Right cardiac atrium (tissue), 5 donors: Measurements from ENCODE around the gene NUMA1. TPM values are rescaled to one million over a fixed set of nuclear protein-coding genes. Genes with fewer than 3 reads are reported as not detected.

Source experiments
- ATAC-seq, 2 donors: fragments of 200-7000 bp; cut with Tn5 transposase; one replicate each; pipeline versions ENCODE4 v1.8.0 to v1.9.1; 2020; ENCODE audit warnings: moderate library complexity in 2 of 2, mild to moderate bottlenecking in 1 of 2
- DNase-seq, 3 donors: peaks; one replicate each; pipeline ENCODE4 v3.0.0-alpha.2; 2020
- H3K27ac ChIP-seq: one replicate; pipeline ENCODE4 v1.5.1; 2013; ENCODE audit warnings: mild to moderate bottlenecking, low read length, control low read depth, moderate library complexity
- H3K27me3 ChIP-seq: one replicate; pipeline ENCODE4 v1.6.1; 2013; ENCODE audit not compliant: control insufficient read depth, insufficient read depth
- H3K4me1 ChIP-seq: one replicate; pipeline ENCODE4 v1.6.1; 2013; ENCODE audit warnings: low read length; ENCODE audit not compliant: control insufficient read depth, insufficient read depth
- H3K4me3 ChIP-seq: one replicate; pipeline ENCODE4 v1.5.1; 2013; ENCODE audit warnings: low read length, control low read depth
- H3K9me3 ChIP-seq: one replicate; pipeline ENCODE4 v1.6.1; 2013; ENCODE audit warnings: low read length; ENCODE audit not compliant: control insufficient read depth
- WGBS: extraction: QIAGEN DNeasy Blood & Tissue Kit; methylation state at CpG from one replicate; pipeline ENCODE4 v1.1.7; 2013; 5-methylcytosine and 5-hydroxymethylcytosine counted together
- intact Hi-C, 4 donors: fragments of 100-400 bp; cut with DNase I; formaldehyde crosslinking; loops; one replicate each; pipeline versions ENCODE4 v1.11.0 to v1.14.0; 2022 to 2023
- polyA plus RNA-seq: library from polyadenylated mRNA; stranded (reverse); fragments of 200-250 nt; gene quantifications from one replicate; pipeline ENCODE4 v1.2.3, GENCODE V29; 2013
- total RNA-seq, 4 donors: library from RNA; stranded (reverse); fragmentation: NEBNext Ultra II Directional; extraction: Animal tissue kit (Norgen Biotek cat#: 25700); gene quantifications; one replicate each; pipeline ENCODE4 v1.2.1, GENCODE V29; 2021
- donor health status: healthy with polysubstance abuse.
- donor health status: DM: no; HTN: yes; CAD: no.
- donor health status: DM: no; HTN: no; CAD: no.
- donor health status: DM: no; HTN: yes; CAD: no; lungs with severe emphysema.
- donor health status: DM: yes; HTN: yes; CAD: no.

The NUMA1 gene
- total and polyA plus RNA-seq, 5 donors: 75.8 to 125 (median 103) TPM

GRCh38 chr11:72102162-72102561 lies 21.8 kb upstream of the NUMA1 start:
- Histone ChIP-seq H3K4me1 (peaks cover 12% of the 10 kb centered on the region), H3K27ac (peak overlapping the region; percentile 97), H3K4me3 (peak overlapping the region; percentile 93), H3K27me3 (no peaks in the 10 kb centered on the region), H3K9me3 (no peaks in the 10 kb centered on the region)
- intact Hi-C loops: no loop called here
- DNase-seq (no peak), ATAC-seq (no peak)
- 48% methylated on average over 4 of the region's 4 CpGs for WGBS

GRCh38 chr11:72100462-72100861 lies 20.1 kb upstream of the NUMA1 start:
- Histone ChIP-seq H3K27me3 (no peaks in the 10 kb centered on the region), H3K4me1 (peaks cover 12% of the 10 kb centered on the region), H3K27ac (no peak overlapping the region), H3K4me3 (no peak overlapping the region), H3K9me3 (no peaks in the 10 kb centered on the region)
- DNase-seq: no peak
- 54% methylated on average over 1 of the region's 1 CpG for WGBS
- intact Hi-C loops: no loop called here
- no peak for ATAC-seq

GRCh38 chr11:72100009-72100408 lies 19.7 kb upstream of the NUMA1 start:
- no peak overlapping the region for H3K27ac ChIP-seq
- peaks cover 12% of the 10 kb centered on the region for H3K4me1 ChIP-seq
- intact Hi-C loops: no loop called here
- ATAC-seq: no peak
- H3K4me3 ChIP-seq: no peak overlapping the region
- 82% methylated on average over 3 of the region's 3 CpGs for WGBS
- no peaks in the 10 kb centered on the region for H3K27me3 ChIP-seq
- H3K9me3 ChIP-seq: no peaks in the 10 kb centered on the region
- no peak for DNase-seq

- Histone ChIP-seq H3K9me3 (no peaks in the 10 kb centered on the region), H3K27me3 (no peaks in the 10 kb centered on the region), H3K27ac (no peak overlapping the region), H3K4me1 (peaks cover 8% of the 10 kb centered on the region), H3K4me3 (no peak overlapping the region)
- WGBS: 96% methylated on average over 3 of the region's 3 CpGs
- no peak for DNase-seq
- ATAC-seq: no peak
- intact Hi-C loops: no loop called here
Observed at GRCh38 chr11:72098741-72099140, 18.4 kb upstream of the NUMA1 start.

- no peaks in the 10 kb centered on the region for H3K27me3 ChIP-seq
- ATAC-seq (peak; percentile 89), DNase-seq (peak; percentile 69 to 84 (median 76))
- intact Hi-C loops: loop anchor here (2.0 to 5.0 kb wide), 2 partner anchors 66 to 69 kb away; no protein-coding TSS in a partner anchor
- H3K27ac ChIP-seq: no peak overlapping the region
- no peaks in the 10 kb centered on the region for H3K9me3 ChIP-seq
- H3K4me1 ChIP-seq: no peaks in the 10 kb centered on the region
- 29% methylated on average over 4 of the region's 4 CpGs for WGBS
- no peak overlapping the region for H3K4me3 ChIP-seq
Observed at GRCh38 chr11:72091292-72091691, 10.9 kb upstream of the NUMA1 start.

- Histone ChIP-seq H3K4me1 (no peaks in the 10 kb centered on the region), H3K27ac (no peak overlapping the region), H3K27me3 (no peaks in the 10 kb centered on the region), H3K9me3 (no peaks in the 10 kb centered on the region), H3K4me3 (no peak overlapping the region)
- 75% methylated on average over 4 of the region's 4 CpGs for WGBS
- no peak for DNase-seq
- ATAC-seq: no peak
- intact Hi-C loops: no loop called here
Observed at GRCh38 chr11:72088076-72088808, 7.9 kb upstream of the NUMA1 start.

- no peak for ATAC-seq
- intact Hi-C loops: no loop called here
- Histone ChIP-seq H3K4me1 (no peaks in the 10 kb centered on the region), H3K27ac (no peak overlapping the region), H3K4me3 (no peak overlapping the region), H3K27me3 (no peaks in the 10 kb centered on the region), H3K9me3 (no peaks in the 10 kb centered on the region)
- DNase-seq: no peak
- 91% methylated on average over 3 of the region's 3 CpGs for WGBS
Observed at GRCh38 chr11:72085621-72086351, 5.4 kb upstream of the NUMA1 start.

- no peak overlapping the region for H3K27ac ChIP-seq
- no peak for ATAC-seq
- intact Hi-C loops: loop anchor here in 2 of 4 donors (5.0 kb wide), 2 partner anchors 43 to 58 kb away; no protein-coding TSS in a partner anchor
- no peaks in the 10 kb centered on the region for H3K9me3 ChIP-seq
- DNase-seq: no peak
- no peak overlapping the region for H3K4me3 ChIP-seq
- H3K4me1 ChIP-seq: no peaks in the 10 kb centered on the region
- 90% methylated on average over 1 of the region's 1 CpG for WGBS
- H3K27me3 ChIP-seq: no peaks in the 10 kb centered on the region
Observed at GRCh38 chr11:72084965-72085364, 4.6 kb upstream of the NUMA1 start.

- 86% methylated on average over 4 of the region's 4 CpGs for WGBS
- no peaks in the 10 kb centered on the region for H3K27me3 ChIP-seq
- H3K4me3 ChIP-seq: no peak overlapping the region
- ATAC-seq: no peak
- no peaks in the 10 kb centered on the region for H3K4me1 ChIP-seq
- no peak for DNase-seq
- intact Hi-C loops: loop anchor here in 2 of 4 donors (5.0 kb wide), 2 partner anchors 42 to 57 kb away; no protein-coding TSS in a partner anchor
- H3K9me3 ChIP-seq: no peaks in the 10 kb centered on the region
- H3K27ac ChIP-seq: no peak overlapping the region
Observed at GRCh38 chr11:72084076-72084475, 3.7 kb upstream of the NUMA1 start.

- no peaks in the 10 kb centered on the region for H3K4me1 ChIP-seq
- no peaks in the 10 kb centered on the region for H3K9me3 ChIP-seq
- H3K27me3 ChIP-seq: no peaks in the 10 kb centered on the region
- 93% methylated on average over 2 of the region's 2 CpGs for WGBS
- ATAC-seq (no peak), DNase-seq (no peak)
- no peak overlapping the region for H3K27ac ChIP-seq
- no peak overlapping the region for H3K4me3 ChIP-seq
- intact Hi-C loops: loop anchor here in 2 of 4 donors (5.0 kb wide), 2 partner anchors 41 to 56 kb away; no protein-coding TSS in a partner anchor
Observed at GRCh38 chr11:72083414-72083813, 3.1 kb upstream of the NUMA1 start.

- no peaks in the 10 kb centered on the region for H3K27me3 ChIP-seq
- no peak for ATAC-seq
- no peak overlapping the region for H3K27ac ChIP-seq
- H3K9me3 ChIP-seq: no peaks in the 10 kb centered on the region
- no peak overlapping the region for H3K4me3 ChIP-seq
- H3K4me1 ChIP-seq: no peaks in the 10 kb centered on the region
- 93% methylated on average over 3 of the region's 3 CpGs for WGBS
- intact Hi-C loops: loop anchor here in 2 of 4 donors (5.0 kb wide), 2 partner anchors 40 to 55 kb away; no protein-coding TSS in a partner anchor
- DNase-seq: no peak
Observed at GRCh38 chr11:72081821-72082453, 1.6 kb upstream of the NUMA1 start.
